H9 (cell line): Measurements from ENCODE around the gene RNASET2. TPM values are rescaled to one million over a fixed set of nuclear protein-coding genes. Genes with fewer than 3 reads are reported as not detected.

Source experiments
- DNase-seq: peaks from one replicate; pipeline ENCODE4 v3.0.0-alpha.2; 2017
- H2AFZ ChIP-seq: one replicate; pipeline ENCODE4 v1.6.1; 2013; ENCODE audit warnings: mild to moderate bottlenecking, low read length, control low read depth, moderate library complexity
- H2AK5ac ChIP-seq: 2 replicates; pipeline ENCODE4 v1.6.1; 2013; ENCODE audit warnings: low read length, control low read depth, mixed read lengths; ENCODE audit not compliant: insufficient read length
- H2BK120ac ChIP-seq: one replicate; pipeline ENCODE4 v1.6.1; 2013; ENCODE audit warnings: low read depth, mild to moderate bottlenecking, low read length, control low read depth, inconsistent platforms; ENCODE audit not compliant: poor library complexity, severe bottlenecking
- H2BK12ac ChIP-seq: 2 replicates; pipeline ENCODE4 v1.6.1; 2013; ENCODE audit warnings: low read length, control low read depth, mixed read lengths, low read depth; ENCODE audit not compliant: insufficient read length
- H2BK15ac ChIP-seq: 2 replicates; pipeline ENCODE4 v1.6.1; 2013; ENCODE audit warnings: low read depth, low read length, control low read depth
- H2BK20ac ChIP-seq: one replicate; pipeline ENCODE4 v1.6.1; 2013; ENCODE audit warnings: low read depth, mild to moderate bottlenecking, low read length, control low read depth, inconsistent platforms; ENCODE audit not compliant: poor library complexity, severe bottlenecking
- H2BK5ac ChIP-seq: 2 replicates; pipeline ENCODE4 v1.6.1; 2013; ENCODE audit warnings: low read length, control low read depth, mixed read lengths; ENCODE audit not compliant: insufficient read length
- H3K14ac ChIP-seq: 2 replicates; pipeline ENCODE4 v1.6.1; 2013; ENCODE audit warnings: low read length, control low read depth; ENCODE audit not compliant: insufficient read depth
- H3K18ac ChIP-seq: 2 replicates; pipeline ENCODE4 v1.6.1; 2013; ENCODE audit warnings: low read depth, mild to moderate bottlenecking, mixed read lengths, low read length, control low read depth; ENCODE audit not compliant: insufficient read length
- H3K23ac ChIP-seq: 2 replicates; pipeline ENCODE4 v1.6.1; 2013; ENCODE audit warnings: low read length, control low read depth, mixed read lengths, low read depth; ENCODE audit not compliant: insufficient read length
- H3K23me2 ChIP-seq: 2 replicates; pipeline ENCODE4 v1.6.1; 2013; ENCODE audit warnings: low read depth, mild to moderate bottlenecking, mixed read lengths, low read length, control low read depth; ENCODE audit not compliant: insufficient read length, poor library complexity, severe bottlenecking
- H3K27ac ChIP-seq: 2 replicates; pipeline ENCODE4 v1.5.1; 2013; ENCODE audit warnings: low read length, control low read depth, mixed read lengths, low read depth; ENCODE audit not compliant: insufficient read length
- H3K27me3 ChIP-seq: 2 replicates; pipeline ENCODE4 v1.6.1; 2013; ENCODE audit warnings: low read length, control low read depth, inconsistent platforms; ENCODE audit not compliant: insufficient read depth
- H3K4ac ChIP-seq: 2 replicates; pipeline ENCODE4 v1.6.1; 2013; ENCODE audit warnings: low read depth, mild to moderate bottlenecking, control low read depth, inconsistent platforms, low read length, moderate library complexity
- H3K4me1 ChIP-seq: 2 replicates; pipeline ENCODE4 v1.6.1; 2013; ENCODE audit warnings: low read length, control low read depth, inconsistent platforms; ENCODE audit not compliant: insufficient read depth
- H3K4me2 ChIP-seq: 2 replicates; pipeline ENCODE4 v1.6.1; 2013; ENCODE audit warnings: low read length, control low read depth, mixed read lengths; ENCODE audit not compliant: insufficient read length, insufficient read depth
- H3K56ac ChIP-seq: 2 replicates; pipeline ENCODE4 v1.6.1; 2013; ENCODE audit warnings: low read depth, mild to moderate bottlenecking, mixed read lengths, low read length, control low read depth; ENCODE audit not compliant: insufficient read length
- H3K79me1 ChIP-seq: 2 replicates; pipeline ENCODE4 v1.6.1; 2013; ENCODE audit warnings: low read depth, mild to moderate bottlenecking, moderate library complexity, low read length, control low read depth, inconsistent platforms; ENCODE audit not compliant: insufficient read depth, poor library complexity, severe bottlenecking
- H3K79me2 ChIP-seq: 2 replicates; pipeline ENCODE4 v1.6.1; 2013; ENCODE audit warnings: low read length, control low read depth, inconsistent platforms; ENCODE audit not compliant: insufficient read depth
- H3K9ac ChIP-seq: 2 replicates; pipeline ENCODE4 v1.6.1; 2013; ENCODE audit warnings: low read length, control low read depth, mixed read lengths; ENCODE audit not compliant: insufficient read length; ENCODE audit errors: extremely low read depth
- H3K9me3 ChIP-seq: one replicate; pipeline ENCODE4 v1.6.1; 2013; ENCODE audit warnings: low read depth, low read length, inconsistent platforms; ENCODE audit not compliant: control insufficient read depth
- H3T11ph ChIP-seq: one replicate; pipeline ENCODE4 v1.6.1; 2013; ENCODE audit warnings: mild to moderate bottlenecking, low read length, control low read depth, inconsistent platforms
- H4K20me1 ChIP-seq: one replicate; pipeline ENCODE4 v1.6.1; 2013; ENCODE audit not compliant: control insufficient read depth, insufficient read length, insufficient read depth
- H4K5ac ChIP-seq: 2 replicates; pipeline ENCODE4 v1.6.1; 2013; ENCODE audit warnings: low read depth, mild to moderate bottlenecking, mixed read lengths, low read length, control low read depth; ENCODE audit not compliant: insufficient read length
- H4K8ac ChIP-seq: replicated peaks from 2 replicates; pipeline ENCODE4 v1.6.1; 2013; ENCODE audit warnings: low read length, control low read depth, mixed read lengths, low read depth; ENCODE audit not compliant: insufficient read length
- H4K91ac ChIP-seq: 2 replicates; pipeline ENCODE4 v1.6.1; 2013; ENCODE audit warnings: low read depth, mild to moderate bottlenecking, moderate library complexity, mixed read lengths, low read length, control low read depth; ENCODE audit not compliant: insufficient read length
- H3K27ac Mint-ChIP-seq, 3 experiments: 2 replicates in 2 of 3; 3 replicates in 1 of 3; pipeline ENCODE4 v1.8.0; 2020 to 2021; ENCODE audit warnings: mixed read lengths in 3 of 3, mild to moderate bottlenecking in 1 of 3, moderate library complexity in 1 of 3
- H3K27me3 Mint-ChIP-seq: 2 replicates; pipeline ENCODE4 v1.8.0; 2021; ENCODE audit warnings: low read depth, mild to moderate bottlenecking, moderate library complexity, mixed read lengths
- H3K36me3 Mint-ChIP-seq, 3 experiments: 2 replicates in 2 of 3; 3 replicates in 1 of 3; pipeline ENCODE4 v1.8.0; 2020 to 2021; ENCODE audit warnings: low read depth in 3 of 3, mixed read lengths in 3 of 3; ENCODE audit not compliant: insufficient read depth in 1 of 3
- H3K4me1 Mint-ChIP-seq, 2 experiments: 2 replicates each; pipeline ENCODE4 v1.8.0; 2020; ENCODE audit warnings: mixed read lengths in 2 of 2
- H3K4me3 Mint-ChIP-seq, 2 experiments: 2 replicates in 1 of 2; 3 replicates in 1 of 2; pipeline ENCODE4 v1.8.0; 2020 to 2021; ENCODE audit warnings: mild to moderate bottlenecking in 2 of 2, mixed read lengths in 2 of 2, moderate library complexity in 1 of 2
- H3K9me3 Mint-ChIP-seq, 2 experiments: 2 replicates in 1 of 2; 3 replicates in 1 of 2; pipeline ENCODE4 v1.8.0; 2020; ENCODE audit warnings: mild to moderate bottlenecking in 2 of 2, mixed read lengths in 2 of 2, moderate library complexity in 1 of 2
- CTCF ChIP-seq: fragments of 200-600 bp; sonication (generic); conservative IDR thresholded peaks from 3 replicates; pipeline ENCODE4 v1.8.0; 2021; ENCODE audit warnings: antibody characterized with exemption, mild to moderate bottlenecking
- total RNA-seq: library from RNA; stranded (reverse); gene quantifications from 2 replicates; pipeline ENCODE4 v1.2.1, GENCODE V29; 2021

RNASET2 gene
- total RNA-seq, 1 experiment from 2014 or later = 28.2 TPM

GRCh38 chr6:166970091-166970490, 13.7 kb upstream of the RNASET2 start:
- peaks cover 3% of the 10 kb centered on the region; the same call in 1 of the 2 replicates for H3K4me1 ChIP-seq
- no peak for DNase-seq
- H3T11ph ChIP-seq = no peak overlapping the region
- no peaks in the 10 kb centered on the region for H4K20me1 ChIP-seq
- Mint-ChIP-seq H3K4me3 (no peak overlapping the region), H3K27me3 (peaks cover 22% of the 10 kb centered on the region), H3K36me3 (peaks cover 19 to 61% (median 43%) of the 10 kb centered on the region in 3 experiments), H3K4me1 (peaks cover 12 to 23% of the 10 kb centered on the region in 2 experiments), H3K9me3 (peaks cover 29 to 39% of the 10 kb centered on the region in 2 experiments), H3K27ac (no peak overlapping the region)
- no peak overlapping the region for H2BK5ac ChIP-seq
- H3K4me2 ChIP-seq = no peak overlapping the region
- no peak overlapping the region for H3K23ac ChIP-seq
- no peak overlapping the region for H4K91ac ChIP-seq
- no peak overlapping the region for H4K5ac ChIP-seq
- no peak overlapping the region for H3K56ac ChIP-seq
- no peak overlapping the region for H3K27ac ChIP-seq
- no peaks in the 10 kb centered on the region for H3K79me2 ChIP-seq
- H3K9me3 ChIP-seq = no peaks in the 10 kb centered on the region
- H2BK15ac ChIP-seq = no peak overlapping the region
- H3K9ac ChIP-seq = no peak overlapping the region
- no peaks in the 10 kb centered on the region for H3K23me2 ChIP-seq
- H3K27me3 ChIP-seq = no peaks in the 10 kb centered on the region
- H2BK12ac ChIP-seq = no peak overlapping the region
- no peak overlapping the region for H2AFZ ChIP-seq
- no peak overlapping the region for H2BK120ac ChIP-seq
- H3K79me1 ChIP-seq = no peaks in the 10 kb centered on the region
- no peak overlapping the region for H3K4ac ChIP-seq
- no peak overlapping the region for H2BK20ac ChIP-seq
- no peak for TF ChIP-seq CTCF
- H3K14ac ChIP-seq = no peak overlapping the region
- no peak overlapping the region for H2AK5ac ChIP-seq
- H3K18ac ChIP-seq = no peak overlapping the region
- H4K8ac ChIP-seq = no peak overlapping the region
